ENCODE measurements around the gene ECI1.

DNA sequence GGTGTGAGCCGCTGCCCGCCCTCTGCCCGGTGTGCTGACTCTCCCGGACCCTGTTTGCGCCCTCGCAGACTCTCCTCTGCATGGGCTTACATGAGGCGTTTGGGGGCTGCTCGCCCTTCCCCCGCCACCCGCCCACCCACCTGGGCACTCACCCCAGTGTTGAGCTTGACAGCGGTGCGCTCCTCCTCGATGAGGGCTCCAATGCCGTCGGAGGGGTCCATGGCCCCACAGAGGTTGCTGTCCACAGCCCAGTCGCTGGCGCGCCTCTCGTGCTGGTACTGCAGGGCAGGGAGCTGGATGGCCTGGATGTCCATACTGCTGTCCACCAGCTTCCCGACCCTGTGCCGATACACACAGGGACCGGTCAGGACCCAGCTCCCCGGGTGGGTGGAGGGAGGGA, 37.9 kb upstream of the ECI1 start:
- TF ChIP-seq, protein P1, sequence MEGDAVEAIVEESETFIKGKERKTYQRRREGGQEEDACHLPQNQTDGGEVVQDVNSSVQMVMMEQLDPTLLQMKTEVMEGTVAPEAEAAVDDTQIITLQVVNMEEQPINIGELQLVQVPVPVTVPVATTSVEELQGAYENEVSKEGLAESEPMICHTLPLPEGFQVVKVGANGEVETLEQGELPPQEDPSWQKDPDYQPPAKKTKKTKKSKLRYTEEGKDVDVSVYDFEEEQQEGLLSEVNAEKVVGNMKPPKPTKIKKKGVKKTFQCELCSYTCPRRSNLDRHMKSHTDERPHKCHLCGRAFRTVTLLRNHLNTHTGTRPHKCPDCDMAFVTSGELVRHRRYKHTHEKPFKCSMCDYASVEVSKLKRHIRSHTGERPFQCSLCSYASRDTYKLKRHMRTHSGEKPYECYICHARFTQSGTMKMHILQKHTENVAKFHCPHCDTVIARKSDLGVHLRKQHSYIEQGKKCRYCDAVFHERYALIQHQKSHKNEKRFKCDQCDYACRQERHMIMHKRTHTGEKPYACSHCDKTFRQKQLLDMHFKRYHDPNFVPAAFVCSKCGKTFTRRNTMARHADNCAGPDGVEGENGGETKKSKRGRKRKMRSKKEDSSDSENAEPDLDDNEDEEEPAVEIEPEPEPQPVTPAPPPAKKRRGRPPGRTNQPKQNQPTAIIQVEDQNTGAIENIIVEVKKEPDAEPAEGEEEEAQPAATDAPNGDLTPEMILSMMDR (IDR thresholded peaks at IDR 0.05) = no peak
- TF ChIP-seq ZFX (IDR thresholded peaks at IDR 0.05; ENCODE audit: borderline replicate concordance) = no peak

Data from 22Rv1 (cell line).